Suprapubic skin (tissue), 3 donors: Measurements from ENCODE around the gene TRMO.

Experiments used
- CTCF ChIP-seq, 2 donors: fragments of 200-600 bp in 1 of 2; fragments of 450-650 bp in 1 of 2; sonication (generic) in 1 of 2; IDR thresholded peaks; one replicate each; pipeline ENCODE4 v1.5.1; 2016 to 2019; ENCODE audit warnings: antibody characterized with exemption in 2 of 2, mild to moderate bottlenecking in 1 of 2, moderate library complexity in 1 of 2
- POLR2A ChIP-seq, 2 donors: fragments of 450-650 bp; IDR thresholded peaks; one replicate each; pipeline ENCODE4 v1.6.1; 2017; ENCODE audit warnings: antibody characterized with exemption in 2 of 2, mild to moderate bottlenecking in 2 of 2, moderate library complexity in 2 of 2

- no peak for TF ChIP-seq POLR2A (IDR thresholded peaks at IDR 0.05)
- TF ChIP-seq CTCF (IDR thresholded peaks at IDR 0.05), result no peak
Observed at GRCh38 chr9:97854696-97855485, 67.4 kb downstream of the TRMO start.
